IPS-18c (cell line): ENCODE measurements around the gene PRPF6.

Source experiments
- H3K4me3 ChIP-seq: 2 replicates; pipeline ENCODE4 v1.7.0; 2013; ENCODE audit warnings: low read depth, mild to moderate bottlenecking, low read length, moderate library complexity; ENCODE audit not compliant: insufficient read depth
- H3K9me3 ChIP-seq: one replicate; pipeline ENCODE4 v1.6.1; 2013; ENCODE audit warnings: mild to moderate bottlenecking, low read length, moderate library complexity; ENCODE audit not compliant: control insufficient read depth, insufficient read depth

The PRPF6 gene

DNA sequence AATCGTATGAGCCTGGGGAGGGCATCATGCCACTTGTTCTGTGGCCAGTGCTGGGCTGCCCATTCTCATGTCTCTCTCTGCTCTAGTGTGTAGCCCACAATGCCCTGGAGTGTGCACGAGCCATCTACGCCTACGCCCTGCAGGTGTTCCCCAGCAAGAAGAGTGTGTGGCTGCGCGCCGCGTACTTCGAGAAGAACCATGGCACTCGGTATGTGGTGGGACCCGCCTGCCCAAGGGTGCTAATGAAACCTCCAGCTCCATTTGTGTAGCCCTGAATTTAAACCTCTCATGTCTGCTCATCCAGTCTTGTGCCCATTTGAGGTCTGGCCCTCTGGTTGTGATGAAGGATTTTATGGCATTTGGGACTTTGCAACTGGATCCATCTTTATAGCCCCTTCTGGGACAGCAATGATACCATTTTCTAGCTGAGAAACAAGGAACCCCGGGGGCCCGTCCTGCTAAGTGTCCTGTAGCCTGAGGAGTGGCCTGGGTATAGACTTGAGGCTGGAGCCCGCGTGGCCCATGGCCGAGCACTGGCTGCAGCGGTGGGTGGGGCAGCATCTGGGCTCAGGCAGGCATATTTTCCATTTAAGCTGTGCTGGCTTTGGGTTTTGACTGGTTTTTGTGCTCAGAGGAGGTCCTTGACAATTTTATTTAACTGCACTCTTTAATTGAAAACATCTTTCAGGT lies 41.9 kb downstream of the PRPF6 start:
- Histone ChIP-seq H3K9me3 (no peaks in the 10 kb centered on the region), H3K4me3 (no peak overlapping the region)

DNA sequence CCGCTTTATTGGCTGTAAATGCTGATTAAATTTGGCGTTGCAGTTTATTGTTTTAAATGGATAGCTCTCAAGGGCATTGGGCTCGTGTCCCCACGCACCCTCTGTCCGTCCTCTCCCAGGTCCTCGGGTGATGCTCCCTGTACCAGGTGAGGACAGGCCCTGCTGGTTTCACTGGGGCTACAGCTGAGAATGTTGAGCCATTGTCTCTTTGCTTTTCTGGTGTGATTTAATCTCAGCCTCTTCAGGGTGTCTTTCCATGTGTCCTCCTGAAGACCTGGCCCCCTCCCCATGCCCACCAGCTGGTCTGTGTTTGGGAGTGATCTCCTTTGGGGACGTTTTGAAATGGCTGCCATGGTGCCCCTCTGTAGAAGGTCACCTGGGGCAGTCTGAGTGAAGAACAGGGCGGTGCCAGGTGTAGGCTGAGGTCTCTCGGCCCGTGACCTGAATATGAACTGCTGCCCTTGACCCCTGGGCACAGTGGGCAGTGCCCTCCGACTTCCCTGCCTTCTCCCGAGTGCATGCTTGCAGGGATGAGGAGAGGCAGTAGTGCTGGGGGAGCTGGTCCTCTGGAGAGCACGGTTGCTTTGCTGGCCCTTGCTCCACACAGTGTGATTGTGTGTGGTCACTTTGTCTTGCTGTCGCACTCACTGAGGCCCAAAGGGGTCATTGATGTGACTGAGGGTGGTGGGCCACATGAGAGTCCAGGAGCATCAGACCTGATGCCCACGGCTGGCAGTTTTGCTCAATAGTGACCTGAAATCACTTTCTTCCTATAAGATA lies 42.6 kb downstream of the PRPF6 start:
- H3K4me3 ChIP-seq = no peak overlapping the region
- H3K9me3 ChIP-seq = no peaks in the 10 kb centered on the region

DNA sequence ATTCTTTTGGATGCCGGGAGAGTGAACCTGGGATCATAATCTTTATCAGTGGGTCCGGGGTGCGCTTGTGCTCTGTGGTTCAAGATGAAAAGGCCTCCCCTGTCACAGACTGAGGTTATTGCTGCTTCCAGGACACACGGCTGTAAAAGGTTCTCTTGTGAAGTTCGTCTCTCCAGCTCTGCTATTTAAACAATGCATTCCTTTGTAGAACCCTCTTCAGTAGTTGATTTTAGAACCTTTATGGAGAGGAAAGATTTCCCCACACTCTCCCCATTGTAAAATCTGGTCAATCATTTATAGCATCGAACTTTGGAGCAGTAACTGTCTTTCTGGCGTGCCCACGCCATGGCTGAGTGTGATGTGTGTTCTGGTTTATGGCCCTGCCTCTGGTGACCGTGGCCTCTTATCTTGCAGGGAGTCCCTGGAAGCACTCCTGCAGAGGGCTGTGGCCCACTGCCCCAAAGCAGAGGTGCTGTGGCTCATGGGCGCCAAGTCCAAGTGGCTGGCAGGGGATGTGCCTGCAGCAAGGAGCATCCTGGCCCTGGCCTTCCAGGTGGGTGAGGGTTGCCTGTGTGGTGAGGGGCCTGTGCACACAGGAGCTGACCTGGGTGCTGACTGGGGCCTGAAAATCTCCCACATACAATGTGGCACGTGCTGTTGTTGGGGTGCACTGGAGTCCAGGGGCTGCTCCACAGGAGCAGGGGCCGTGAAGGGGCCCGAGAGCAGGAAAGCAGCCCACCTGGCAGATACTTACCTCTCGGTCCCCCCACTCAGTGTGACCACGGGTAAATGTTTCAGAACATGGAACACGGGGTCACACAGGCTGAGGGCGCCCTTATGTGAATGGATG lies 43.4 kb downstream of the PRPF6 start:
- Histone ChIP-seq H3K9me3 (no peaks in the 10 kb centered on the region), H3K4me3 (no peak overlapping the region)

DNA sequence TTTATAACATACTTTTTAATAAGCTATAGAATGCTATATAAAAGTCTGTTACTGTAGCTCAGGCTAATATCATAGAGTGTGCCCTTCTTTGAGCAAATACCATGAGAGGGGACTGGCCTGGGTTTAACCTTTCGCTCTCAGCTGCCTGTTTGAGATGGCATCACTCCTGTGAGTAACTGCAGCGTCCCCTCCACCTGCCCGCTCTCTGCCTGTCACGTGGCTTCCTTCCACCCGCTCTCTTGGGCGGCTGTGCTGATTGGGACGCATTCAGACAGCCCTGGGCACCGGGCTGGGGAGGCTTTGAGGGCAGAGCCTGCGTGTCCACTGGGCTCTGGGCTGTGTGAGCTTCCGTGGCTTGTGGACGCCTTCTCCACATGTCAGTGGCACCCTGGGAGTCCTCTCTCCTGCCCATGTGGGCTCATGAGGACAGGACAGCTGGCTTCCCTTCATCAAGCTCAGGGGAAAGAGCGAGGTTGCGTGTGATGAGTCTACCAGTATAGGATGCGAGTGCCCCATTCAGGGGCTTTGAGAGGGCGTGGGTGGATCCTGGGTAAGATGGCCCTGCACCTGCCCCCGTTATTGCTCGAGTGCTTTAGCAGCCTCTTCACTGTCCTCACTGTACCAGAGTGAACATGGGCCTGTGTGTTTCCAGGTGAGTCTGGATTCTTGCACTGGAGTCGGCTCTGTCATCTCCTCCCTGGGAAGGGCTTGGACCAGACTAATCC lies 44.3 kb downstream of the PRPF6 start:
- H3K9me3 ChIP-seq = no peaks in the 10 kb centered on the region

DNA sequence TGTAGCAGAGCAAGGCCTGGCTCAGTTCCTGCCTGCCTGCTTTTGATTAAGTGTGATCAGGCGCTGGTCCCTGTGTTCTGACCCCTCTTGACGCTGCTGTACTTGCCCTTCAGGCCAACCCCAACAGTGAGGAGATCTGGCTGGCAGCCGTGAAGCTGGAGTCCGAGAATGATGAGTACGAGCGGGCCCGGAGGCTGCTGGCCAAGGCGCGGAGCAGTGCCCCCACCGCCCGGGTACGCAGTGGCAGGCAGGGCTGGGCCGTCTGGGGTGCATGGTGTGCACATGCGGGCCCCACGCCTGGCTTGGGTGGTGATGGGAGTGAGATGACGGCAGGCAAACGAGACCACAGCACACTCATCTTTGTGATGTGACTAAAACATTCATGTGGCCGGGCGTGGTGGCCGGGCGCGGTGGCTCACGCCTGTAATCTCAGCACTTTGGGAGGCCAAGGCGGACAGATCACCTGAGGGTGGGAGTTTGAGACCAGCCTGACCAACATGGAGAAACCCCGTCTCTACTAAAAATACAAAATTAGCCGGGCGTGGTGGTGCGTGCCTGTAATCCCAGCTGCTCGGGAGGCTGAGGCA lies 45.0 kb downstream of the PRPF6 start:
- no peaks in the 10 kb centered on the region for H3K9me3 ChIP-seq
- no peak overlapping the region for H3K4me3 ChIP-seq

More for the DNA sequence above, 44.3 kb downstream of the PRPF6 start:
- no peak overlapping the region for H3K4me3 ChIP-seq

DNA sequence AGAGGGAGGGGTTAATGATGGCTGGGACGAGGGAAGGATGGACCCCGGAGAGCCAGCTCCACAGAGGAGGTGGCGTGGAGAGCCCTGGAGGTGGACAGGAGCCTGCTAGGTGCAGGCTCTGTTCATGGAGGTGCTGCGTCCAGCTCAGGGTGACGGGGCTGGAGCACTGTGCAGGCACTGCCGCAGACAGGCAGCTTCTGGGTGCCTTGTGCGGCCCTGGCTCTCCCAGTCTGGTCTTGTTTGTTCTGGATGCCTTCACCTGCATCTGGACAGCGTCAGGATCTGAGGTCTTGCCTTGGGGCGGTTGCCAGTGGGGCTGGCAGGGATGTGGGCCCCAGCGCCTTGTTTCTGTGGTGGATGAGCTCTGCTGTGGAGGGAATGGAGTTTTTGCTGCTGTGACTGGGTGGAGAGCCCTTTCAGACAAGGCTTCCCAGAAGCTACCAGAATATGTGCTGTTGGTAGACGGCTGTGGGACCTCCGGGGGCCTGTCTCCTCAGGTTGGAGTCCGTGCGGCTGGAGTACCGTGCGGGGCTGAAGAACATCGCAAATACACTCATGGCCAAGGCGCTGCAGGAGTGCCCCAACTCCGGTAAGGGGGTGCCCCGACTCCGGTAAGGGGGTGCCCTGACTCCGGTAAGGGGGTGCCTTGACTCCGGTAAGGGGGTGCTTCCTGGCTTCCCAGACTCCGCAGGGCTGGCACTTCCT lies 47.2 kb downstream of the PRPF6 start:
- no peak overlapping the region for H3K4me3 ChIP-seq
- no peaks in the 10 kb centered on the region for H3K9me3 ChIP-seq

DNA sequence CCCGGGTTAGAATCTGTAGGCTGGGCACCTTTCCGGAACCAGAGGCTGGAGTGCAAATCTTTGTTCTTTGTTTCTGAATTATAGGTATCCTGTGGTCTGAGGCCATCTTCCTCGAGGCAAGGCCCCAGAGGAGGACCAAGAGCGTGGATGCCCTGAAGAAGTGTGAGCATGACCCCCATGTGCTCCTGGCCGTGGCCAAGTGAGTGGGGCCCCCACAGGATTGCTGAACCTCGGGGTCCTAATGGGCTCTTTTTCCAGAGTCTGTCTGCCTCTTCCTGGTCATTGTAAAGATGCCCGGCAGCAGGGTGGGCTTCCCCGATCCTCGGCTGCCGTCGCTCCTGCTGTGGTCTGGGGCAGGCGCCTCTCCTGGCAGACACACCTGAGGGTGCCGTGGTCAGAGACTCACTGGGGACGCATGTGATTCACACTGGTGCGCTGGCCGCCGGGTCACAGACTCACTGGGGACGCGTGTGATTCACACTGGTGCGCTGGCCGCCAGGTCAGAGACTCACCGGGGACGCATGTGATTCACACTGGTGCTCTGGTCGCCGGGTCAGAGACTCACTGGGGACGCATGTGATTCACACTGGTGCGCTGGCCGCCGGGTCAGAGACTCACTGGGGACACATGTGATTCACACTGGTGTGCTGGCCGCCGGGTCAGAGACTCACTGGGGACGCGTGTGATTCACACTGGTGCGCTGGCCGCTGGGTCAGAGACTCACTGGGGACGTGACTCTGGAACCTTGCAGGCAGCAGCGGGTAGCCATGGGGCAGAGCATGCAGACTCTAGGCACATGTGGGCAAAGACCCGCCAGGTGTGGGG lies 48.6 kb downstream of the PRPF6 start:
- Histone ChIP-seq H3K4me3 (no peak overlapping the region), H3K9me3 (no peaks in the 10 kb centered on the region)

DNA sequence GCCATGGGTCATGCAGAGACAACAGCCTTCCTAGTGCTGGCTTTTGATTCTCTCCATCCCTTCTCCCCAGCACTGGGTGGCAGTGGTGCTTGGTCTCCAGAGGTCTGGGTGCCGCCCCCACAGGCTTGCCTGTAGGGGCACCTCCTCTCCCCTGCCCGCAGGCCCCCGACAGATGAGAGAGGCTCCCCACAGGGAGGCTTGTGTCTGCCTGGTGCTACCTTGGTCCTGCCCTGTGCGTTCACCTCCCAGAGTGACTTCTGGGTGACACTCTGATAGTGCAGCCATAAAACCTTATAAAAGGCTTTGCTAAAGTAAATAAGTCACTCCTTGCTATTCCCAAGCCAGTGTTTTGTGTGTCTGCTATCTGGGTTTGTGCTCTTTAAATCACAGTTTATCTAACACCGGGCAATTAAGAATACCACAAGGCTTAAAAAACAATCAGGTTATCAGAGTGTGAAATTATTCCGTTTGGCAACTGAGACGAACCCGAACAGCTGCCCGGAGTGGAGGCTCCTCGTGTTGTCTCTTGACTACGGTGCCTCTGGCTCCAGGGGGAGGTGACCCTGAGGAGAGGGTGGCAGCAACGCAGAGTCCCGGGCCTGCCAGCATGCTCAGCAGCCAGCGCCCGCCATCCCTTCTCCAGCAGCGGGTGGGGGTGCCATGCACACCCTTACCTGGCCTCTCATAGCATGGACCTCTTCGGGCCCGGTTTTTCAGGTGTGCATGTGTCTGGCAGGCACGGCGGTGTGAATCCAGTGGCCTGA lies 49.6 kb downstream of the PRPF6 start:
- Histone ChIP-seq H3K4me3 (no peak overlapping the region), H3K9me3 (no peaks in the 10 kb centered on the region)

DNA sequence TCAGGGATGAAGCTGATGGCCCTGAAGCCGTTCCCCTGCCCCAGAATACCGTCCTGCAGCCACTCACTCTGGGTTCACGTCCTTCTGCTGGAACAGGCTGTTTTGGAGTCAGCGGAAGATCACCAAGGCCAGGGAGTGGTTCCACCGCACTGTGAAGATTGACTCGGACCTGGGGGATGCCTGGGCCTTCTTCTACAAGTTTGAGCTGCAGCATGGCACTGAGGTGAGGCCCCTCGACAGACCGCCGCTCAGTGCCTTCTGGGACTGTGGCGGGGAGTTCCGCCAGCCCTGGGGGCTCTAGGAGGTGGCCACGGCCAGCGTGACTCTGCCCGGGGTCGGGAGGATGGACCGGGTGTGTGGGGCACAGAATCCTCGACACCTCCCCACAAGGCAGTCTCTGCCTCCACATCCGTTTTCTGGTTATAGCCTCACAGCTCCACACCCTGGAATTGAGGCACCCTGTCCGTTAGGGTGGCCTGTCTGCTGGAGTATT lies 50.9 kb downstream of the PRPF6 start:
- Histone ChIP-seq H3K9me3 (no peaks in the 10 kb centered on the region), H3K4me3 (no peak overlapping the region)

DNA sequence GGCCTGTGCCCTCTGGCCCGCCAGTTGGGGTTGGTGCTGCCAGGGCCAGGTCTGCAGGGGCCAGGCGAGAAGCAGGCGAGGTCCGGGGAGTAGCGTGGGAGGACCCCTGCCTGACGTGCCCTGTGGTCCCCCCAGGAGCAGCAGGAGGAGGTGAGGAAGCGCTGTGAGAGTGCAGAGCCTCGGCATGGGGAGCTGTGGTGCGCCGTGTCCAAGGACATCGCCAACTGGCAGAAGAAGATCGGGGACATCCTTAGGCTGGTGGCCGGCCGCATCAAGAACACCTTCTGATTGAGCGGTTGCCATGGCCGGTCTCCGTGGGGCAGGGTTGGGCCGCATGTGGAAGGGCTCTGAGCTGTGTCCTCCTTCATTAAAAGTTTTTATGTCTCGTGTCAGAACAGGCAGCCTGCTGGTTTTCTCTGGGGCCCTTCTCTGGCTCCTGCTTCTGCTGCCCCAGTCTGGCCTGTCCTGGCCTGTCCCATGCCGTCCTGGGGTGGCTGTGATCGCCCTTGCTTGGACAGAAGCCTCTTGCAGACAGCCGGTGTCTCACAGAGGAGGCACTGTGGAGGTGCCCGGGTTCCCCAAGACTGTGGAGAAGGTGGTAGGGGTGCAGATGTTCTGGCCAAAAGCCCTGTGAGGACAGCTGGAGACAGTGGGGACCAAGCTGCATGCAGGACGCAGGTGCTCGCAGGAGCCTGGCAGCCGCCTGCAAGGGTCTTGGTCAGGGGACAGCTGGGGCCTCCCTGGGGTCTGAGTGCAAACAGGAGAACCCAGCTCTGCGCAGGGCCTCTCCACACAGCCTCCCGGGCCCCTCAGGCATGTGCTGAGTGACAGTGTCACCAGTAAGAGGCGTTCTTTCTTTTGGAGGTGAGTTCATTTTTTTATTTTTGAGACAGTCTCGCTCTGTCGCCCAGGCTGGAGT lies 52.0 kb downstream of the PRPF6 start:
- Histone ChIP-seq H3K4me3 (no peak overlapping the region), H3K9me3 (no peaks in the 10 kb centered on the region)

DNA sequence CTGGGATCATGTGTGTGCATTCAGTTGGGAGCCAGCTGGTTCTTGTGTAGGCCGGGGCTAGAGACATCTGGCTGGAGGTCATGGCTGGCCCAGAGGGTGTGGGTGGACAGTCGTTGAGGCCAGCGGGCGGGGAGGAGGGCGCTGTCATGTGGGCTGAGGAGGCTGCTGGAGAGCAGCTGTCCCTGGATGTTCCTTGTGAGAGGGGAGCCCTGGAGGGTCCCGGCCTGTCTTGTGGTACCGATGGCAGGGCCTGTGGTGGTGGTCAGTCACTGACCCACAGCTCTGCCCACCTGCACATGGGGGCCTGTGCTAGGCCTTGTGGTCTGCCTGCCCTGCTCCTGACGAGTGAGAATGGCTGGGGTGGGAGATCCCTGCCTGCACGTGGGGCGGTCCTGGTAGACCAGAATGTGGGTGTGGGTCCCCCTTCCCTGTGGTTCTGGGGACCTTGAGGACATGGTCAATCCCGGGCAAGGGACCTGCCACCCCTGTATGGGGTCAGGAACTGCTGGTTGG lies 53.1 kb downstream of the PRPF6 start:
- no peak overlapping the region for H3K4me3 ChIP-seq
- no peaks in the 10 kb centered on the region for H3K9me3 ChIP-seq

DNA sequence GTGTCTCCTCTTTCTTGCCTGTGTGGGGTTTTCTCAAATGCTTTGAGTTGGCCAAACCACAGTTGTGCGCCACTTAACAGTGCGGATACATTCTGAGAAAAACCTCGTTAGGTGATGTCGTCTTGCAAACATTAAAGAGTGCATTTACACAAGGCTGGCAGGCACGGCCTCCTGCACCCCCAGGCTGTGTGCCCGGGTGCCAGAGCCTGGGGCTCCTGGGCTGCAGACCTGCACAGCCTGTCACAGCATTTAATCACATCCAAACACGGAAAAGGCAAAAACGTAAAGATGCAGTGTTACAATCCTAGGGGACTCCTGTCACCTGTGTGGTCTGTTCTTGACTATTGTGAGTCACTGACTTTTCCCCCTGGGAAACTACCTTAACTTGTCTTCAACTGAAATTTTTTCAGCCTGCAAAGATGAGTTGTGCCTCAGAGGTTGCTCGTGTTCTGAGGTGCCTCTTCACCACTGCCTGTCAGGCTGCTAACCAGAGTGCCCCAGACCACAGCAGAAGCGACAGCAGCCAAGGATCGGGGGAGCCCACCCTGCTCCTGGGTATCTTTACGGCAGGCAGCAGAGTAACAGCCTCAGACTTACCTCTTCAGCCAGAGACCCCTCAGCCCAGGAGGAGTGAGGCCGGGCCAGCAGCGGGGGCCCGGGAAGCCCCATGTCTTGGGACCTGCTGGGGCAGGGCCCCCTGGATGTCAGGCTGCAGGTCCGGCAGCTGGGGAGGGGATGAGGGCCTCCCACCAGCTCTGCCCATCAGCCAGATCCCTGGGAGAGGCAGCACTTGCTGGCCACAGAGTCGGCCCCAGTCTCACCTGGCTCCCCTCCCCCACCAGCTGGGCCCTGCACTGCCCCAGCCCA lies 54.4 kb downstream of the PRPF6 start:
- Histone ChIP-seq H3K4me3 (no peak overlapping the region), H3K9me3 (no peaks in the 10 kb centered on the region)

DNA sequence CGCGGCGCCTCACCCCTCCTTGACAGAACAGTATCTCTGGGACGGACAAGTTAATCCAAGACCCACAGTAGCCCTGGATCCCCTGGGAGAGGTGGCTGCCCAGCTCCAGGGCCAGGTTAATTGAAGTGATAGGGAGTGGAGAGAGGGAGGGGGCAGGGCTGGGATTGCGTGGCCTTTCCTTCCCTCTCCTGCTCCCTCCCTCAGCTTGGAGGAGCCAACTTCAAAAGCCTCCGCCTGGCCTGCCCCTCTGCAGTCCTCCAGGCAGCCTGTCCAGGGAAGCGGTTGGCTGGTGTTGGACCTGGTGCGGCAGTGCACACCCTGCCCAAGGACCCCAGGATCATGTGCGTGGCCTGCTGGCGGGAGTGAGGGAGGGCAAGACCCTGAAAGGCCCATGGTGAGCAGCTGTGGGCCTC lies 55.0 kb downstream of the PRPF6 start, which contains the start of gene C20orf204:
Gene C20orf204, plus strand, starts transcription at position 250 of the 413 bp plus-strand sequence. Its CDS starts 142 bp downstream, at position 392.
- Histone ChIP-seq H3K9me3 (no peaks in the 10 kb centered on the region), H3K4me3 (no peak within 1 kb of the TSS)
